Thyroid gland (tissue), 4 donors: ENCODE data around the gene KRTAP10-1.

Experiments used
- POLR2A ChIP-seq, 2 donors: fragments of 450-650 bp; IDR thresholded peaks; one replicate each; pipeline ENCODE4 v1.6.1; 2017; ENCODE audit warnings: antibody characterized with exemption in 2 of 2, mild to moderate bottlenecking in 2 of 2, moderate library complexity in 1 of 2
- TF ChIP-seq, protein P1 (sequence below), 6 experiments: fragments of 200-600 bp in 3 of 6; fragments of 450-650 bp in 3 of 6; sonication (generic) in 3 of 6; IDR thresholded peaks; one replicate each; pipeline ENCODE4 v1.5.1; 2016 to 2019; ENCODE audit warnings: antibody characterized with exemption in 6 of 6, mild to moderate bottlenecking in 2 of 6, inconsistent platforms in 1 of 6, moderate library complexity in 1 of 6

DNA sequence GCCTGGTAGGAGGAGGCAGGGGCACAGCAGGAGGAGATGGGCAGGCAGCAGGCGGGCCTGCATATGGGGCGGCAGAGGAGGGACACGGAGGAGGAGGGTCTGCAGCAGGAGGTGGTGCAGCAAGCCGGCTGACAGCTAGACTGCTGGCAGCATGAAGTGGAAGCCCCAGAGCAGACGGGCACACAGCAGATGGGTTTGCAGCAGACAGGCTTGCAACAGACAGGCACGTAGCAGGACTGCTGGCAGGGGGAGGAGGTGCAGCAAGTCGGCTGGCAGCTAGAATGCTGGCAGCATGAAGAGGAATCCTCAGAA is 39.8 kb upstream of the KRTAP10-1 start:
- TF ChIP-seq POLR2A (IDR thresholded peaks at IDR 0.05), result no peak
- TF ChIP-seq, protein P1, sequence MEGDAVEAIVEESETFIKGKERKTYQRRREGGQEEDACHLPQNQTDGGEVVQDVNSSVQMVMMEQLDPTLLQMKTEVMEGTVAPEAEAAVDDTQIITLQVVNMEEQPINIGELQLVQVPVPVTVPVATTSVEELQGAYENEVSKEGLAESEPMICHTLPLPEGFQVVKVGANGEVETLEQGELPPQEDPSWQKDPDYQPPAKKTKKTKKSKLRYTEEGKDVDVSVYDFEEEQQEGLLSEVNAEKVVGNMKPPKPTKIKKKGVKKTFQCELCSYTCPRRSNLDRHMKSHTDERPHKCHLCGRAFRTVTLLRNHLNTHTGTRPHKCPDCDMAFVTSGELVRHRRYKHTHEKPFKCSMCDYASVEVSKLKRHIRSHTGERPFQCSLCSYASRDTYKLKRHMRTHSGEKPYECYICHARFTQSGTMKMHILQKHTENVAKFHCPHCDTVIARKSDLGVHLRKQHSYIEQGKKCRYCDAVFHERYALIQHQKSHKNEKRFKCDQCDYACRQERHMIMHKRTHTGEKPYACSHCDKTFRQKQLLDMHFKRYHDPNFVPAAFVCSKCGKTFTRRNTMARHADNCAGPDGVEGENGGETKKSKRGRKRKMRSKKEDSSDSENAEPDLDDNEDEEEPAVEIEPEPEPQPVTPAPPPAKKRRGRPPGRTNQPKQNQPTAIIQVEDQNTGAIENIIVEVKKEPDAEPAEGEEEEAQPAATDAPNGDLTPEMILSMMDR (IDR thresholded peaks at IDR 0.05), result no peak
